Articular chondrocyte of knee joint (primary cell): ENCODE results near the gene TAF1. TPM values are rescaled to one million over a fixed set of nuclear protein-coding genes. Genes with fewer than 3 reads are reported as not detected.

ENCODE experiments used
- small RNA-seq: library from RNA; depleted of rRNA; stranded (forward); fragments of <200 nt; gene quantifications from one replicate; pipeline ENCODE3, GENCODE V24; 2012
- total RNA-seq: library from RNA; depleted of rRNA; stranded (reverse); fragments of >200 nt; gene quantifications from 2 replicates; pipeline ENCODE4 v1.2.3, GENCODE V29; 2012

TAF1 gene, protein sequence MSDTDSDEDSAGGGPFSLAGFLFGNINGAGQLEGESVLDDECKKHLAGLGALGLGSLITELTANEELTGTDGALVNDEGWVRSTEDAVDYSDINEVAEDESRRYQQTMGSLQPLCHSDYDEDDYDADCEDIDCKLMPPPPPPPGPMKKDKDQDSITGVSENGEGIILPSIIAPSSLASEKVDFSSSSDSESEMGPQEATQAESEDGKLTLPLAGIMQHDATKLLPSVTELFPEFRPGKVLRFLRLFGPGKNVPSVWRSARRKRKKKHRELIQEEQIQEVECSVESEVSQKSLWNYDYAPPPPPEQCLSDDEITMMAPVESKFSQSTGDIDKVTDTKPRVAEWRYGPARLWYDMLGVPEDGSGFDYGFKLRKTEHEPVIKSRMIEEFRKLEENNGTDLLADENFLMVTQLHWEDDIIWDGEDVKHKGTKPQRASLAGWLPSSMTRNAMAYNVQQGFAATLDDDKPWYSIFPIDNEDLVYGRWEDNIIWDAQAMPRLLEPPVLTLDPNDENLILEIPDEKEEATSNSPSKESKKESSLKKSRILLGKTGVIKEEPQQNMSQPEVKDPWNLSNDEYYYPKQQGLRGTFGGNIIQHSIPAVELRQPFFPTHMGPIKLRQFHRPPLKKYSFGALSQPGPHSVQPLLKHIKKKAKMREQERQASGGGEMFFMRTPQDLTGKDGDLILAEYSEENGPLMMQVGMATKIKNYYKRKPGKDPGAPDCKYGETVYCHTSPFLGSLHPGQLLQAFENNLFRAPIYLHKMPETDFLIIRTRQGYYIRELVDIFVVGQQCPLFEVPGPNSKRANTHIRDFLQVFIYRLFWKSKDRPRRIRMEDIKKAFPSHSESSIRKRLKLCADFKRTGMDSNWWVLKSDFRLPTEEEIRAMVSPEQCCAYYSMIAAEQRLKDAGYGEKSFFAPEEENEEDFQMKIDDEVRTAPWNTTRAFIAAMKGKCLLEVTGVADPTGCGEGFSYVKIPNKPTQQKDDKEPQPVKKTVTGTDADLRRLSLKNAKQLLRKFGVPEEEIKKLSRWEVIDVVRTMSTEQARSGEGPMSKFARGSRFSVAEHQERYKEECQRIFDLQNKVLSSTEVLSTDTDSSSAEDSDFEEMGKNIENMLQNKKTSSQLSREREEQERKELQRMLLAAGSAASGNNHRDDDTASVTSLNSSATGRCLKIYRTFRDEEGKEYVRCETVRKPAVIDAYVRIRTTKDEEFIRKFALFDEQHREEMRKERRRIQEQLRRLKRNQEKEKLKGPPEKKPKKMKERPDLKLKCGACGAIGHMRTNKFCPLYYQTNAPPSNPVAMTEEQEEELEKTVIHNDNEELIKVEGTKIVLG (N-terminal part only)
- total RNA-seq: 32.8 and 34.2 TPM in 2 replicates

GRCh38 chrX:71365875-71366673 lies at the start of gene TAF1:
Gene TAF1 (plus strand): TSS chrX:71366357. CDS start chrX:71366375, 18 bp downstream.

Small RNAs within 50 kb of the gene (small RNA-seq; reads per million reads assigned to genes)
- gene AL590762.4: not detected
- not detected for gene RF00019

Other genes starting within 250 kb of the TAF1 start
- 21.6 and 23.3 TPM in 2 replicates for gene MED12, start 247.8 kb upstream of the TAF1 start, total RNA-seq
- 0.22 and 0.26 TPM in 2 replicates for gene NLGN3, start 221.5 kb upstream of the TAF1 start, total RNA-seq
- not detected in 2 replicates for gene GJB1, start 143.1 kb upstream of the TAF1 start, total RNA-seq
- 14.1 and 17.6 TPM in 2 replicates for gene ZMYM3, start 112.2 kb upstream of the TAF1 start, total RNA-seq
- gene NONO, start 82.7 kb upstream of the TAF1 start, total RNA-seq: 285 and 322 TPM in 2 replicates
- 1.1 and 1.2 TPM in 2 replicates for gene ITGB1BP2, start 64.6 kb upstream of the TAF1 start, total RNA-seq
- 155 and 160 TPM in 2 replicates for gene OGT, start 166.7 kb downstream of the TAF1 start, total RNA-seq
- 2.6 and 2.9 TPM in 2 replicates for gene GCNA, start 212.1 kb downstream of the TAF1 start, total RNA-seq